ENCODE results near the gene PRICKLE3.
A peak's percentile ranks its signal among the peaks of the same experiment; 100 is the strongest.
"Not testable (repeated sequence)": the region's sequence is repeated elsewhere in the genome, so short reads cannot be mapped to it uniquely, and the experiment has no call there.

PRICKLE3 gene

DNA sequence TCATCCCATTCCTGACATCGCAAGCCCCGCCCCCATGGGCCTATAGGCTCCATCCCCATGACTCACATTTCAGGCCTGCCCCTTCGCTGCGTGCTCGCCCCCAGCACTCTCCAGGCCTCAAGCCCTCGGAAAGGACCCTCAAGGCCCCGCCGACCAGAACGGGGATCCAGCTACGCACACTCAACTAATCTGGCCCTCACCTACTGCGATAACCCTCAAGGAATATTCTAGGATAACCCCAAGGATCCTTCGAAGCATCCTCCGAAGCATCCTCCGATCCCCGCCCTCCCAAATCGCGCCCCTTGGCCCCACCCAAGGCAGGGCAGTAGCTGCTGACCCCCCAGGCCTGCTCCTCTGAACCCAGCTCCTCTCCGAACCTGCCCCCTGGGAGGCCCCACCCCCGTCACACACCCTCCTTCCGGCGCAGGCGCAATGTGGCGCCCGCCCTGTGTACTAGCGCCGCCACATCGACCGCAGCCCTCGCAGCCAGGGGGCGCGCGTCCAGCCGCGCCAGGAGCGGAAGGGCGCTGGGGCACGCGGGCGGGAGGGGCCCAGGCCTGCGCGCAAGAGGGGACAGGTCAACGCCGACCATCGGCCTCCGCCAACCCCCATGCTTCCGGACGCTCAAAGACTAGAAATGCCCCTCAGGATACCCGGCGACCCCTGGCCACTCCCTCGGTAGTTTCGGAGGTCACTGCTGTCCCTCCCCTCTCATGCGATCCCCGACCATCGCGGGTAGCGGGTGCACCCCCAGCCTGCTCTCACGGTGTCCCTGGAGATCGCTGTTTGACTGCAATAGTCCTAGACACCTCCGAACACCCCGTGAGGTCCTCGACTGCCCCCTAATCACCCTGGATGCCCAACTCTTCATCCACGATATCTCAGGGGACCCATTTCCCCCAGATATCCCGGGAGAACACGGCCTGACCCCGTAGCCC is 30.0 kb downstream of the PRICKLE3 start:
- DNase-seq, result peak; percentile 85

DNA sequence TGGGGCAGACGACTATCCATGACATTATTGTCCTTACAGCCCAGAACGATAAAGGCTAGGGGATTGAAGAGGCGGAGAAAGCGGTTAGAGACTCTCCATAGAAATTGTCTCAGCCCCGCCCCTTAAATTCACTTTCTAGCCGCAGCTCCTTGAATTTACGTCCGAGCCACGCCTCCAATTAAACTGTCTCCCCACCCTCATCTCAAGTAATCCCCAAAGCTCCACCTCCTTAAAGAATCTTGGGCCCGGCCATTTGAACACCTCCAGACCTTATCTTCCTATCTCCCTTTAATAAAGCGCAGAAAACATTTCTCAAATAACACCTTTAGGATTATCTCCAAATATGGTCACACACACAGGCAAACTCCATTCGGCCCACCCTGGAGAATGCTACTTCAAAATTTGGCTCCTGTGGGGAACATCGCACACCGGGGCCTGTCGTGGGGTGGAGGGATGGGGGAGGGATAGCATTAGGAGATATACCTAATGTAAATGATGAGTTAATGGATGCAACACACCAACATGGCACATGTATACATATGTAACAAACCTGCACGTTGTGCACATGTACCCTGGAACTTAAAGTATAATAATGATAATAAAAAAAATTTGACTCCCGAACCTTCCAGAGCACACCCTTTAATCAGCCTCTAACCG is 30.8 kb downstream of the PRICKLE3 start:
- DNase-seq, result peak; percentile 39

DNA sequence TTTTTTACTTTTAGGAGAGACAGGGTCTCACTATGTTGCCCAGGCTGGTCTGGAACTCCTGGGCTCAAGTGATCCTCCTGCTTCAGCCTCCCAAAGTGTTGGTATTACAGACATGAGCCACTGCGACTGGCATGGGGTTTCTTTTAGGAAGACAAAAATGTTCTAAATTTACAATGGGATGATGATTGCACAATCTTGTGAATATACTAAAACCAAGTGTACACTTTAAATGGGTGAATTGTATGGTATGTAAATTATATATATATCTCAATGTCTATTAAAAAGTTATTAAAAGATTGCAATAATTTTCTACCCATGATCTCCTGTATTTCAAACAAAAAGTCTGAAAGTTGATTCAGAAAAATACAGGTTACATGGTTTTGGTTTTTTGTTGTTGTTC is 32.7 kb downstream of the PRICKLE3 start:
- DNase-seq, result no peak

DNA sequence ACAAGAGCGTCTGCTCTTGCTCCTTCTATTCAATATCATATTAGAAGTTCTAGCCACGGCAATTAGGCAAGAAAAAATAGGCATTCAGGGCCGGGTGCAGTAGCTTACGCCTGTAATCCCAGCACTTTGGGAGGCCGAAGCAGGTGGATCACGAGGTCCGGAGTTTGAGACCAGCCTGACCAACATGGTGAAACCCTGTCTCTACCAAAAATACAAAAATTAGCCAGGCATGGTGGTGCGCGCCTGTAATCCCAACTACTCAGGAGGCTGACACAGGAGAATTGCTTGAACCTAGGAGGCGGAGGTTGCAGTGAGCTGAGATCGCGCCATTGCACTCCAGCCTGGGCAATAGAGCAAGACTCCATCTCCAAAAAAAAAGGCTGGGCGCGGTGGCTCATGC is 36.9 kb downstream of the PRICKLE3 start:
- DNase-seq, result not testable (repeated sequence)

DNA sequence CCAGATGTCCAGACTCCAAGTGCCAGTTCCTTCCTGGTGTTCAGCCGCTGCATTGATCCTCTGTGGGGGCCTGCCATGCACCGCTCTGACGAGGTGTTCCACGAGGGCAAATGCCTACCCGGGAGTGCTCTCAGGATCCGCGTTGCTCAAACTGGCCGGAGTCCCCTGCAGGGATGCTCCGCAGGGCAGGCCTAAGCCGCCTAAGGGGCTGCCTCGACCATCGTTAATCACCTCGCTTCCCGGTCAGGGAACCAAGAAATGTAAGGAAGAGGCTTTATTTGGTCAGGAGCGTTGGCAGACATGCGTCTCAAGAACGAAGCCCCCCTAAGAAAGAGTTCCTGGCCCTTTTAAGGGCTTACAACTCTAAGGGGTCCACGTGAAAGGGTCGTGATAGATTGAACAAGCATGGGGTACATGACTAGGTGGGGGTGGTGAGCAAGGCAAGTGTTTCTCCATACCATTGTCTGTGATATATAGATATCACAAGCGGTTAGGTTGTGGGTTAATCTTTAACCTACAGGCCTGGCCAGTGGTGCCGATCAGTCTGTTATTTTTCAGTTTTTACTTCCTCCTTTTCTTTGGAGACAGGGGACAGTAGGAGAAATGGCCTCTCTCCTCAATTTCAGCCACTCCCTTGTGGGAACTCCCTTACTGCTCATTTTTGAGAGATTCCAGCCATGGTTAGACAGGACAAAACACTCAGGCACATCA is 37.6 kb downstream of the PRICKLE3 start:
- DNase-seq, result not testable (repeated sequence)

DNA sequence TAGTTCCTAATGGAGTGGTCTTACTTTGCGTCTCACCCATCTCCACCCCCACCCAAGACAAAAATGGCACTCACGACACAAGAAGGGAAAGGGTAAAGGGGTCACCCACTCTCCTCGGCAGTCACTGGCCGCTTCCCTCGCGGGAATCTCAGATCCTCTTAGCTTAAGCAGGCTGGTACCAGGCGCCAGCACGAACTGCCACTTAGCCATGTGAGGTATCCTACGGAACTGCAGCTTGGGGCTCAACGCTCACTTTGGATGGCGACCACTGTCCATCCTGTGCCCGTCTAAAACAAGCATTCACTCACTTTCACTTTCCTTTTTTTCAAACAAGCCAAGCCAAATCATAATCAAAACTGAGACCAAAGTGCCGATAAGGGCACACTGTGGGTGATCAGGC is 38.2 kb downstream of the PRICKLE3 start:
- no peak for DNase-seq

DNA sequence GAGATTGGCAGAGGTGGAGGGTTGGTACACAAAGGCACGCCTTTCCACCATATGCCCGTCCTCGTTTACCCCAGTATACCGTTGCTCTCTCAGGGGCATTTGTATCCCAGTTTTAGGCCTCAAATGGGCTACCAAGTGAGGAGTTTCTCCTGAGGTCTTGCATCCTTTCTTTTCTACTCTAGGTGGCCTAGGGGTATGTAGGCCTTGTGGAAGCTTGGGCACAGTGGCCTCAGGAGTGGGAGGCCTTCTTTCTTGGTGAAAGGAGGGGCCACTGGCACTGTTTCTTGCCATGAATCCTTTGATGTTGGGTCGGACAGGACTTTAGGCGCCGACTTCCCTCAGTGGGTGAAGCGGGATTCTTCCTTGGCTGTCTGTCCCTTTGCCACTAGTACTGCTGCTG is 38.9 kb downstream of the PRICKLE3 start:
- DNase-seq, result no peak

DNA sequence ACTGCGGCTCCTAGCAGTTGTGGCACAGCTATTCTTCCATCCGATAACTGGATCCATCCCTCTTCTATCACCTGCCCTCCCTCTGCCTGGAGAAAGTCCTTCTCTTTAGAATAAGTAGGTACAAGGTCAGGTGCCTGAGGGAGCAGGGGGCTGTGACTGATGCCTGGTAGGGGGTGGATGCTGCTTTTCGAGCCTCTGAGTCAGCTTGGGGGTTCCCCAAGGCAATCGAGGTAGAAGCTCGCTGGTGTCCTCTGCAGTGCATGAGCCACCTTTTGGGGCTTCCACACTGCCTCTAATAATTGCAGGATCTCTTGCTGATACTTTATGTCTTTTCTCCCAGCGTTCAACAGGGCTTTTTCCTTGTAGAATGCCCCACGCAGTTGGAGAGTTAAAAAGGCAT is 43.0 kb downstream of the PRICKLE3 start:
- DNase-seq, result peak; percentile 11

DNA sequence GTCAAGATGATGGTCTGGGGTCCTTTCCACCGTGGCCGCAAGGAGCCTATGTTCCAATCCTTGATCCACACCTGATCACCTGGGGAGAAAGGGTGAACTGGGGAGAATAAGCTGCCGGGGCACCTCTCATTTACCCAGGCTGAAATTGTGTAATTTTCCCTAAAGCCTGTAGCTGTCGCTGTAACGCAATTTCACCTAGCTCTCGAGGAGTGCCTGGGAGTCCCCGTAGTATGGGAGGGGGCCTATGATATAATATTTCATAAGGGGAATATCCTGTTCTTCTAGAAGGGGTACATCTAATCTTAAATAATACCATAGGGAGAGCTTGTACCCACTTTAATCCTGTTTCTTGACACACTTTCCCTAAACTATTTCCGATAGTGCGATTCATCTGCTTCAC is 43.9 kb downstream of the PRICKLE3 start:
- DNase-seq, result not testable (repeated sequence)

DNA sequence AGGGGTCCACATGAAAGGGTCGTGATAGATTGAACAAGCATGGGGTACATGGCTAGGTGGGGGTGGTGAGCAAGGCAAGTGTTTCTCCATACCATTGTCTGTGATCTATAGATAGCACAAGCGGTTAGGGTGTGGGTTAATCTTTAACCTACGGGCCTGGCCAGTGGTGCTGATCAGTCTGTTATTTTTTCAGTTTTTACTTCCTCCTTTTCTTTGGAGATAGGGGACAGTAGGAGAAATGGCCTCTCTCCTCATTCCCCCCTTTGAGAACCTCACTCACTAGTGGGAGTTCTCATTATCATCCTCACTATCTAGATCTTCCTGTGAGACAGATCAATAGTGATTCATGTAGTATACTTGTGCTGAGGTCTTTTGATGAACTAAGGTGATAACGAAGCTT is 46.5 kb downstream of the PRICKLE3 start:
- DNase-seq, result no peak

DNA sequence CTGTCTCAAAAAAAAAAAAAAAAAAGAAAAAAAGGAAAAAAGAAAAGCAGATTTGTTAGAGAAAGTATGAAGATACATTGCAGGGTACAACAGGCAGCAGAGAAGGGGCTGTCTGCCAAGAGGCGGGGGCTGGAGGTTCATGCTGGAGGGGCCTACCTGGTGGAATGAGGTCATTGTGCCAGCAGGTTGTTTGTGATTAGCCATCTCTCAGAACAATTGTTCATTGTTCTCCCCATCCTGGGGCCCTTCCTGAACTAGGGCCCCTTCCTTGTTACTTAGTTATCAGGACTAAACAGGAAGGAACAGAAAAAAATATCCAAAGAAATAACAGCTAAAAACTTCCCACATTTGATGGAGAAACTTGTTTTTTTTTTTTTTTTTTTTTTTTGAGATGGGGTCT is 48.7 kb downstream of the PRICKLE3 start:
- DNase-seq, result no peak

DNA sequence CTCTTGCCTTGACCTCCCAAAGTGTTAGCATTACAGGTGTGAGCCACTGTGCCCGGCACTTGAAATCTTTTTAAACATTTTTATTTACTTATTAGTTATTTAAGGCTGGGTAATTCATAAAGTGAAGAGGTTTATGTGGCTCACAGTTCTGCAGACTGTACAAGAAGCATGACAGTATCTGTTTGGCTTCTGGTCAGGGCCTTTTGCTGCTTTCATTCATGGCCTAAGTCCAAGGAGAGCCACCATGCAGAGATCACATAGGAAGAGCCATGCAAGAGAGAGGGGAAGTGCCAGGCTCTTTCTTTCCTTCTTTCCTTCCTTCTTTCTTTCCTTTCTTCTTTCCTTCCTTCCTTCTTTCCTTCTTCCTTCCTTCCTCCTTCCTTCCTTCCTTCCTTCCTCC is 52.4 kb downstream of the PRICKLE3 start:
- no peak for DNase-seq

DNA sequence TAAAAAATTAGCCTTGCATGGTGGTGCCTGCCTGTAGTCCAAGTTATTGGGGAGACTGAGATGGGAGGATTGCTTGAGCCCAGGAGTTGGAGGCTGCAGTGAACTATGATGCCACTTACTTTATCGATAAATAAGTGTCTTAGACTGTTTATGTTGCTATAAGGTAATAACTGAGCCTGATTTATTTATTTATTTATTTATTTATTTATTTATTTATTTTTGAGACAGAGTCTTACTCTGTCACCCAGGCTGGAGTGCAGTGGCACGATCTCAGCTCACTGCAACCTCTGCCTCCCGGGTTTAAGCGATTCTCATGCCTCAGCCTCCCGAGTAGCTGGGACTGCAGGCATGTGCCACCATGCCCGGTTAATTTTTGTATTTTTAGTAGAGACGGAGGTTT is 53.9 kb downstream of the PRICKLE3 start:
- not testable (repeated sequence) for DNase-seq

DNA sequence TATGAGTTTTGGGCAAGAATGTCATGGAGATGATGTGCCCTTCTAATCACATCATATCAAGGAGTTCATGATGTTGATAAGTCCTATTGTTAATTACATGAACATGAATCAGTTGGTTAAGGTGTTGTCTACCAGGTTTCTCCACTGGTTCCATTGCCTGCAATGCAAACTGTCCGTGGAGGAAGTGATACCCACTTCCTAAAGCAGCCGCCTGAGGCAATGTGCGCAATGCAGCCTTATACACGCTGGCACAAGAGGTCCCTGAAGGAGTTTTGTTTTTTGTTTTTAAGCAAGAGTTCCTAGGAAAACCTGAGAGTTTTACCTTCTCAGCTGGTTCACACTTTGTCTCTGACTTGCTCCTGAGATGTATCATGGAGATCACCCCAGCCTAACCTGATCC is 56.7 kb downstream of the PRICKLE3 start:
- no peak for DNase-seq

DNA sequence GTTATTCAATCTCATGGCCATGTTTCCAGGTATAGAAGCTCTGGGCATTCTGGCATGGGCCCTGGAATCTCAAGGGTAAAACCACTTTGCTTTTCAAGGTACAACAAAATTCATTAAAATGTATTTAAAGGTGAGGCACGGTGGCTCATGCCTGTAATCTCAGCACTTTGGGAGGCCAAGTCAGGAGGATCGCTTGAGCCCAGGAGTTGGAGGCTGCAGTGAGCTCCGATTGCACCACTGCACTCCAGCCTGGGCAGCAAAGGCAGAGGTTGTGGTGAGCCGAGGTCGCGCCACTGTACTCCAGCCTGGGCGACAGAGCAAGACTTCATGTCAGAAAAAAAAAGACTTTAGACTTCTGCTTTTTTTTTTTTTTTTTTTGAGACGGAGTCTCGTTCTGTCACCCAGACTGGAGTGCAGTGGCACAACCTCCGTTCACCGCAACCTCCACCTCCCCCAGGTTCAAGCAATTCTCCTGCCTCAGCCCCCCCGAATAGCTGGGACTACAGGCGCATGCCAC is 58.4 kb downstream of the PRICKLE3 start:
- DNase-seq, result not testable (repeated sequence)

All from stimulated activated CD4-positive, alpha-beta T cell treated with anti-CD3 and anti-CD28 coated beads, Interleukin-1b, Interleukin-23, amount 100 ng/mL, for 48 hours (primary cell).